SK-N-SH treated with all-trans-retinoic acid at 6 μM for 48 hours (cell line): ENCODE data around the gene MAP3K20.
"Not testable (repeated sequence)": the region's sequence is repeated elsewhere in the genome, so short reads cannot be mapped to it uniquely, and the experiment has no call there.

Experiments
- ATAC-seq: fragments of 200-7000 bp; cut with Tn5 transposase; 3 replicates; pipeline ENCODE4 v1.9.1; 2020; ENCODE audit warnings: mild to moderate bottlenecking, moderate library complexity
- ARNTL ChIP-seq: fragments of 450-650 bp; formaldehyde crosslinking; IDR thresholded peaks from 2 replicates; pipeline ENCODE4 v1.5.0; 2020; ENCODE audit warnings: low read depth, mild to moderate bottlenecking, moderate library complexity, borderline replicate concordance
- BACH2 ChIP-seq: fragments of 250-450 bp; sonication (Bioruptor Pico); IDR thresholded peaks from 2 replicates; pipeline ENCODE4 v1.9.0; 2021; ENCODE audit warnings: mild to moderate bottlenecking, borderline replicate concordance
- CREB5 ChIP-seq: fragments of 250-450 bp; sonication (Bioruptor Pico); IDR thresholded peaks from 2 replicates; pipeline ENCODE4 v1.5.1; 2020; ENCODE audit warnings: low read depth, mild to moderate bottlenecking, moderate library complexity
- CSDC2 ChIP-seq: fragments of 250-450 bp; sonication (Bioruptor Pico); IDR thresholded peaks from 2 replicates; pipeline ENCODE4 v1.5.0; 2020; ENCODE audit warnings: mild to moderate bottlenecking, moderate library complexity
- CSRNP3 ChIP-seq: fragments of 250-450 bp; sonication (Bioruptor Pico); IDR thresholded peaks from 2 replicates; pipeline ENCODE4 v1.5.1; 2021; ENCODE audit warnings: mild to moderate bottlenecking, moderate library complexity
- GLIS3 ChIP-seq: fragments of 250-450 bp; sonication (Bioruptor Pico); IDR thresholded peaks from 2 replicates; pipeline ENCODE4 v1.5.0; 2020; ENCODE audit warnings: mild to moderate bottlenecking, moderate library complexity
- ISL1 ChIP-seq: fragments of 250-450 bp; sonication (Bioruptor Pico); IDR thresholded peaks from 2 replicates; pipeline ENCODE4 v2.1.2; 2022; ENCODE audit warnings: mild to moderate bottlenecking, moderate library complexity
- OSR1 ChIP-seq: fragments of 250-450 bp; sonication (Bioruptor Pico); IDR thresholded peaks from 2 replicates; pipeline ENCODE4 v1.8.0; 2022; ENCODE audit warnings: moderate library complexity, mild to moderate bottlenecking, inconsistent platforms
- PATZ1 ChIP-seq: fragments of 250-450 bp; sonication (Bioruptor Pico); IDR thresholded peaks from 2 replicates; pipeline ENCODE4 v1.8.0; 2020; ENCODE audit warnings: mild to moderate bottlenecking, moderate library complexity, borderline replicate concordance
- PPARA ChIP-seq: fragments of 250-450 bp; sonication (Bioruptor Pico); IDR thresholded peaks from 2 replicates; pipeline ENCODE4 v1.5.0; 2020; ENCODE audit warnings: mild to moderate bottlenecking, borderline replicate concordance
- RARB ChIP-seq: fragments of 250-450 bp; sonication (Bioruptor Pico); IDR thresholded peaks from 2 replicates; pipeline ENCODE4 v1.8.0; 2021; ENCODE audit warnings: mild to moderate bottlenecking, moderate library complexity
- SNAI2 ChIP-seq: fragments of 250-450 bp; sonication (Bioruptor Pico); IDR thresholded peaks from 2 replicates; pipeline ENCODE4 v1.5.0; 2020; ENCODE audit warnings: mild to moderate bottlenecking, moderate library complexity
- TCF4 ChIP-seq: fragments of 250-450 bp; sonication (Bioruptor Pico); IDR thresholded peaks from 2 replicates; pipeline ENCODE4 v1.8.0; 2021; ENCODE audit warnings: mild to moderate bottlenecking, moderate library complexity, borderline replicate concordance
- TSHZ2 ChIP-seq: fragments of 250-450 bp; sonication (Bioruptor Pico); IDR thresholded peaks from 2 replicates; pipeline ENCODE4 v1.5.0; 2020; ENCODE audit warnings: mild to moderate bottlenecking, moderate library complexity
- ZC3H10 ChIP-seq: fragments of 250-450 bp; sonication (Bioruptor Pico); IDR thresholded peaks from 2 replicates; pipeline ENCODE4 v1.5.1; 2021; ENCODE audit warnings: mild to moderate bottlenecking, moderate library complexity
- ZFP3 ChIP-seq: fragments of 250-450 bp; sonication (Bioruptor Pico); IDR thresholded peaks from 2 replicates; pipeline ENCODE4 v1.5.0; 2020; ENCODE audit warnings: mild to moderate bottlenecking, moderate library complexity
- ZFP30 ChIP-seq: fragments of 450-650 bp; formaldehyde crosslinking; IDR thresholded peaks from 2 replicates; pipeline ENCODE4 v1.5.0; 2022; ENCODE audit warnings: mild to moderate bottlenecking, moderate library complexity
- ZNF565 ChIP-seq: fragments of 450-650 bp; formaldehyde crosslinking; conservative IDR thresholded peaks from 2 replicates; pipeline ENCODE4 v1.5.0; 2020; ENCODE audit warnings: low read depth, mild to moderate bottlenecking, moderate library complexity
- ZNF70 ChIP-seq: fragments of 450-650 bp; formaldehyde crosslinking; IDR thresholded peaks from 2 replicates; pipeline ENCODE4 v1.5.0; 2020; ENCODE audit warnings: mild to moderate bottlenecking, moderate library complexity
- ZNF8 ChIP-seq: fragments of 450-650 bp; formaldehyde crosslinking; IDR thresholded peaks from 2 replicates; pipeline ENCODE4 v1.5.0; 2020; ENCODE audit warnings: mild to moderate bottlenecking, moderate library complexity

Gene MAP3K20

GRCh38 chr2:173092844-173093402 lies 17.3 kb downstream of the MAP3K20 start:
- ATAC-seq, result no peak
- no peak for TF ChIP-seq CSDC2 (CRISPR knock-in tag)
- TF ChIP-seq ZFP30 (CRISPR knock-in tag), result no peak

- not testable (repeated sequence) for ATAC-seq
Observed at GRCh38 chr2:173093617-173094016, 18.0 kb downstream of the MAP3K20 start.

- TF ChIP-seq ISL1 (CRISPR knock-in tag) (no peak), CREB5 (CRISPR knock-in tag) (no peak), ZFP3 (CRISPR knock-in tag) (no peak), CSRNP3 (CRISPR knock-in tag) (no peak), PATZ1 (CRISPR knock-in tag) (no peak), GLIS3 (CRISPR knock-in tag) (no peak), ZNF8 (no peak), ARNTL (CRISPR knock-in tag) (no peak), PPARA (no peak), RARB (CRISPR knock-in tag) (no peak), OSR1 (CRISPR knock-in tag) (no peak), TSHZ2 (CRISPR knock-in tag) (no peak), ZFP30 (CRISPR knock-in tag) (no peak), ZNF70 (CRISPR knock-in tag) (no peak), CSDC2 (CRISPR knock-in tag) (no peak), ZNF565 (CRISPR knock-in tag) (no peak), TCF4 (CRISPR knock-in tag) (no peak), SNAI2 (CRISPR knock-in tag) (no peak), ZC3H10 (CRISPR knock-in tag) (no peak), BACH2 (no peak)
- TF ChIP-seq, all 23 proteins: peak for 0
- ATAC-seq, result no peak
Observed at GRCh38 chr2:173094731-173095130, 19.1 kb downstream of the MAP3K20 start.

GRCh38 chr2:173095356-173095755 lies 19.7 kb downstream of the MAP3K20 start:
- TF ChIP-seq PATZ1 (CRISPR knock-in tag) (no peak), GLIS3 (CRISPR knock-in tag) (no peak), CSDC2 (CRISPR knock-in tag) (no peak)
- ATAC-seq, result no peak
